Activated CD4-positive, alpha-beta memory T cell treated with anti-CD3 and anti-CD28 coated beads for 36 hours (primary cell): Measurements from ENCODE around the gene ATP10A. TPM values are rescaled to one million over a fixed set of nuclear protein-coding genes. Genes with fewer than 3 reads are reported as not detected.
"Not testable (repeated sequence)": the region's sequence is repeated elsewhere in the genome, so short reads cannot be mapped to it uniquely, and the experiment has no call there.

Experiments used
- CTCF ChIA-PET: fragments of 350-600 bp; sonication (Branson Sonifier 250); formaldehyde crosslinking; loops from one replicate; lab custom pipeline; 2021; ENCODE audit warnings: antibody characterized with exemption, inconsistent platforms; lab: Charles Lee
- POLR2A ChIA-PET: fragments of 350-600 bp; sonication (Branson Sonifier 250); formaldehyde crosslinking; loops from one replicate; lab custom pipeline; 2021; ENCODE audit warnings: antibody characterized with exemption; lab: Charles Lee
- DNase-seq: peaks from one replicate; pipeline ENCODE4 v3.0.0-alpha.2; 2020
- H3K27ac Mint-ChIP-seq: one replicate; pipeline ENCODE4 v1.8.0; 2021; ENCODE audit warnings: mixed read lengths
- H3K27me3 Mint-ChIP-seq: one replicate; pipeline ENCODE4 v1.8.0; 2021; ENCODE audit warnings: mixed read lengths
- H3K36me3 Mint-ChIP-seq: one replicate; pipeline ENCODE4 v1.8.0; 2021; ENCODE audit warnings: mixed read lengths
- H3K4me1 Mint-ChIP-seq: one replicate; pipeline ENCODE4 v1.8.0; 2021; ENCODE audit warnings: low read depth, mixed read lengths
- H3K4me3 Mint-ChIP-seq: one replicate; pipeline ENCODE4 v1.8.0; 2021; ENCODE audit warnings: mild to moderate bottlenecking, mixed read lengths
- H3K9me3 Mint-ChIP-seq: one replicate; pipeline ENCODE4 v1.8.0; 2021; ENCODE audit warnings: mixed read lengths
- intact Hi-C: fragments of 100-400 bp; cut with micrococcal nuclease; formaldehyde crosslinking; loops from one replicate; pipeline ENCODE4 v1.15.1; 2023
- total RNA-seq, 2 experiments: library from RNA; stranded (reverse); gene quantifications; one replicate each; pipeline ENCODE4 v1.2.3, GENCODE V29; 2021

ATP10A gene
- total RNA-seq, 2 experiments from 2014 or later = 15.9 to 17.2 TPM

DNA sequence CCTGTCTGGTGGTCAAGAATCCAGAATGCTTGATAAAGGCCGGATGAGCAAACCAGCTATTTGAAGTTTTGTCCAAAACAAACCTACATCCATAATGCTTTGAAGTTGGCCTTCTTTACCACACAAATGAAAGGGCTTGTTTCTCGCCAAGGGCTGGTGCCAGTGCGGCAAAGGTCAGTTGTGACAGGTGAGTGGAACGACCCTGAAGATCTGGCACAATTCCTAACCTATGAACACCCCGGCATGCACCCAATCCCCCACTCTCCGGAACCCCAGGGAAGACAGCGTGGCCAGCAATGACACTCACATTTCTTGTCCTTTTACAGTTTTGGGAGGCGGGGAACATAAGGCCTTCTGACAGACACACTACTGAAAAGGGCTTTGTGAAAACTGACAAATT lies 90.6 kb downstream of the ATP10A start:
- no peak overlapping the region for H3K27ac Mint-ChIP-seq
- H3K4me1 Mint-ChIP-seq = peaks cover 7% of the 10 kb centered on the region
- ChIA-PET POLR2A (no interaction called here), CTCF (no interaction called here)
- DNase-seq = no peak
- no peaks in the 10 kb centered on the region for H3K9me3 Mint-ChIP-seq
- intact Hi-C loops = no loop called here
- no peaks in the 10 kb centered on the region for H3K36me3 Mint-ChIP-seq
- no peaks in the 10 kb centered on the region for H3K27me3 Mint-ChIP-seq
- H3K4me3 Mint-ChIP-seq = no peak overlapping the region

DNA sequence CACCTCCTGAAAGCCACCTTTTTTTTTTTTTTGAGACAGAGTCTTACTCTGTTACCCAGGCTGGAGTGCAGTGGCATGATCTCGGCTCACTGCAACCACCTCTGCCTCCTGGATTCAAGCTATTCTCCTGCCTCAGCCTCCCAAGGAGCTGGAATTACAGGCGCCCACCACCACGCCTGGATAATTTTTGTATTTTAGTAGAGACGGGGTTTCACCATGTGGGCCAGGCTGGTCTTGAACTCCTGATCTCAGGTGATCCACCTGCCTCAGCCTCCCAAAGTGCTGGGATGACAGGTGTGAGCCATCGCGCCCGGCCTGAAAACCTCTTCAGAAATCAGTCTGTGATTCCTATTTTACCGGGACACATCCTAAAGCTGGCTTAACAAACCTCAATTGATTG lies 91.4 kb downstream of the ATP10A start:
- H3K27ac Mint-ChIP-seq, H3K36me3 Mint-ChIP-seq, POLR2A ChIA-PET, H3K9me3 Mint-ChIP-seq, H3K4me1 Mint-ChIP-seq, H3K27me3 Mint-ChIP-seq, H3K4me3 Mint-ChIP-seq, intact Hi-C loops, DNase-seq: not testable (repeated sequence)
- CTCF ChIA-PET = interaction anchor here (0.6 kb wide), 1 partner anchor 190 kb away, joined by 3 read pairs; no protein-coding TSS in a partner anchor

DNA sequence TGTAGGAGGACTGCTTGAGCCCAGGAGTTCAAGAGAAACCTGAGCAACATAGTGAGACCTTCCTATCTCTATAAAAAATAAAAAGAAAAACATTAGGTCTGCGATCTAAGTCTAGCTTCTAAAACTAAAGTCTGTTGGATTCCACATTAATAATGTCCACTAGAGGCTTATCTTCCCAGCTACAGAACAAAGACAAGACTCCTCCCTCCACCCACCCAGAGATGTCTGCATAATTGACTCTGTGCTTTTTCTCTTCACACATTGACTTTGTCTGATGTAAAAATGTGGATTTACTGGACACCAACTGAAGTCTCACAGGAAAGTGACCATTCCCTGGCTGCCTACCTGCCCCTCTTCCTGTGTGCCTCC lies 91.8 kb downstream of the ATP10A start:
- no peak overlapping the region for H3K4me3 Mint-ChIP-seq
- CTCF ChIA-PET = no interaction called here
- intact Hi-C loops = no loop called here
- H3K36me3 Mint-ChIP-seq = peaks cover 3% of the 10 kb centered on the region
- POLR2A ChIA-PET = no interaction called here
- no peak overlapping the region for H3K27ac Mint-ChIP-seq
- peaks cover 7% of the 10 kb centered on the region for H3K4me1 Mint-ChIP-seq
- no peaks in the 10 kb centered on the region for H3K27me3 Mint-ChIP-seq
- no peaks in the 10 kb centered on the region for H3K9me3 Mint-ChIP-seq
- DNase-seq = no peak

DNA sequence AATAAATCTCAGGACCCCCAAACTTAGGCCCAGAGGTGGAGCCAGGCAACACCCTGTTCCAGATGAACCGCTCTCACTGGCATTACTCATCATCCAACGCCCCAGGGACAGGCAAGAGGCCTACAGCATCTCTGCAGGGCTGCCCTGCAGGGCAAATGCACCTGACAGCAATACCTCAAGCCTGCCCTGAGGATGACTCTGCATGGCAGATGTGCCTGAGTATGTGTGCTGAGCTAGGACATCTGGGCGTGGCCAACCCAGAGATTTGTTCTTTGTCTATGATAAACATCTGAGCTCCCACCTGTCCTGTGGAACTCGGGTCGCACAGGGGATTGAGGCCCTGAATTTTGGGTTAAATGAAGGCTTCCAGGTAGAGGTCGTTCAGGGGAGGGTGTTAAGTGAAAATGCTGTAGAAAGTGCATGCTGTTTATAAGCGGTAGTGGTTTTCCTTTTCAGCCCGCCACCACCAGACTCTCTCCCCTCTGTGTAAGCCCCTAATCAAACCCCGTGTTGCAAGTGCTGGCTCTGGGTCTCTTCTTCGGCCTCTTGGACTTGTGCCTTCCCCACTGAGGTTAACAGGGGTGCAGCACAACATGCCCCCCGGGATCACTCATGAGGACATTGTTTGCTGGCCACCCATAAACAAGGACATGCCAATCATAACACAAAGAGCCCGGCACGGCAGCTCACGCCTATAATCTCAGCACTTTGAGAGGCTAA lies 92.3 kb downstream of the ATP10A start:
- intact Hi-C loops = no loop called here
- peaks cover 4% of the 10 kb centered on the region for H3K4me1 Mint-ChIP-seq
- no peaks in the 10 kb centered on the region for H3K9me3 Mint-ChIP-seq
- DNase-seq = no peak
- ChIA-PET POLR2A (no interaction called here), CTCF (no interaction called here)
- no peak overlapping the region for H3K27ac Mint-ChIP-seq
- H3K36me3 Mint-ChIP-seq = peaks cover 8% of the 10 kb centered on the region
- H3K27me3 Mint-ChIP-seq = no peaks in the 10 kb centered on the region
- no peak overlapping the region for H3K4me3 Mint-ChIP-seq

DNA sequence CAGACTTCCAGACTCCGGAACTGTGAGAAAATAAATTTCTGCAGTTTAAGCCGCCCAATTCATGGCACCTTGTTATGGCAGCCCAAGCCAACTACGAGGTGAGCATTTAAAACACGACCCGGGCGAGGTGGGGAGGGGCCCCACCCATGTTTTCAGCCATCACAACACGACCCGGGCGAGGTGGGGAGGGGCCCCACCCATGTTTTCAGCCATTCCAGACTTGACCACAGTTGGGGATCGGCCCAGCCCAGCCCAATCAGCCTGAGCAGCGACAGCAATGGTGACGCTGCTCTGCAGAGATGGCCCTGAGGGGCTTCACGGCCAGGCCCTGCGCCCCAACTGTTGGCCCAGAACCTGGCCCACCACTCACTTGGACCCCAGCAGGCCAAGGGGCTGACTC lies 93.1 kb downstream of the ATP10A start:
- Mint-ChIP-seq H3K4me3 (no peak overlapping the region), H3K27me3 (no peaks in the 10 kb centered on the region), H3K27ac (no peak overlapping the region), H3K4me1 (no peaks in the 10 kb centered on the region), H3K36me3 (peaks cover 16% of the 10 kb centered on the region), H3K9me3 (no peaks in the 10 kb centered on the region)
- no peak for DNase-seq
- CTCF ChIA-PET = no interaction called here
- intact Hi-C loops = no loop called here
- POLR2A ChIA-PET = no interaction called here

DNA sequence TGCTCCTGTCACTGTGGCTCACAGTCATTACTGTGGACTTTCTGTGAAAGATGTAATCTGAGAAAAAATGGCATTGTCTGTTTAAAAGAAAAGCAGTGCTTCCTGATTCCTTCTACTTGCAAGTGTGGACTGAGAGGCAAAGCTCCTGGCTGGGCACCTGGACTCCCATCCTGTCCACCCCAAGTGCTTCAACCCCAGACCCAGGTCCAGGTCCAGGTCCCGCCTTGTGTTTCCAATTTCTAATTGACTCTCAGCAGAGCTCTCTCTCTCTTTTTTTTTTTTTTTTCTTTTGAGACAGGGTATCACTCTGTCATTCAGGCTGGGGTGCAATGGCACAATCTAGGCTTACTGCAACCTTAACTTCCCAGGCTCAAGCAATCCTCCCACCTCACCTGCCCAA lies 94.9 kb downstream of the ATP10A start:
- no peaks in the 10 kb centered on the region for H3K27me3 Mint-ChIP-seq
- ChIA-PET CTCF (no interaction called here), POLR2A (no interaction called here)
- no peaks in the 10 kb centered on the region for H3K4me1 Mint-ChIP-seq
- intact Hi-C loops = no loop called here
- no peak overlapping the region for H3K27ac Mint-ChIP-seq
- H3K4me3 Mint-ChIP-seq = no peak overlapping the region
- H3K36me3 Mint-ChIP-seq = peaks cover 24% of the 10 kb centered on the region
- DNase-seq = no peak
- no peaks in the 10 kb centered on the region for H3K9me3 Mint-ChIP-seq

DNA sequence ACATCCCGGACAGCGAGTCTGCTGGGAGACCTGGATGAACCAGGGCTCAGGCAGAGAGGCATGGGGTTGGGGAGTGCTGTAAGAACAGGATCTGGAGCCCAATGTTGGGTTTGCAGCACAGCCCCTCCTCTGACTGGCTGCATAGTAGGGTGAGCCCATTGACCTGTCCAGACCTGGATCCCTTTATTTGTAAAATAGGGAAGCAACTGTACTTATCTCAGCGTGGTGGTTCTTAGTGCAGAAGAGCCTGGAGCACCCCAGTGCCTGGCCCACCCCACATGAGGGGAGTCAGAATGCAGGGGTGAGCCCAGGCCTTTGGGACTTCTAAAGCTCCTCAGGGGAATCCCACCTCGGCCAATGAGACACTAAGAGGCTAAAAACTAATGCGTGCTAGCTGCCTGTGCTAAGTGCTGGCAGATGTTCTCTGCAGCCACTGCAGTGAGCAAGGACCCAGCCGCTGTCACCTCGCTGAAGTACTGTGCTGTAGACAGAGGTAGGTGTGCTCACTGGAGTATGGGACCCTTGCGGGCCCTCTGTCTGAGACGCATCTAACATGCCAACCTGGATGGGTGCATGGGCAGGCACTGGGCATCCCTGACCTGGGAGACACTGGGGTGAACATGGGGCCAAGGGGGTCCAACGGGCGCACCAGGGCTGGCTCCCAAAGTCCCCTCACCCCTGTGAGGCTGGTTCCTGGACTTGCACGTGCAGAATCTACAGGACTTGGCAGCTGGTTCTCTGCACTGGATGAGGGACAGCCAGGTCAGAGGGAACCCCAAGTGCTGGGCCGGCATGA lies 95.6 kb downstream of the ATP10A start:
- Mint-ChIP-seq H3K27me3 (no peaks in the 10 kb centered on the region), H3K4me3 (no peak overlapping the region), H3K9me3 (no peaks in the 10 kb centered on the region), H3K4me1 (no peaks in the 10 kb centered on the region), H3K27ac (no peak overlapping the region), H3K36me3 (peaks cover 24% of the 10 kb centered on the region)
- CTCF ChIA-PET = no interaction called here
- intact Hi-C loops = no loop called here
- POLR2A ChIA-PET = no interaction called here
- no peak for DNase-seq

DNA sequence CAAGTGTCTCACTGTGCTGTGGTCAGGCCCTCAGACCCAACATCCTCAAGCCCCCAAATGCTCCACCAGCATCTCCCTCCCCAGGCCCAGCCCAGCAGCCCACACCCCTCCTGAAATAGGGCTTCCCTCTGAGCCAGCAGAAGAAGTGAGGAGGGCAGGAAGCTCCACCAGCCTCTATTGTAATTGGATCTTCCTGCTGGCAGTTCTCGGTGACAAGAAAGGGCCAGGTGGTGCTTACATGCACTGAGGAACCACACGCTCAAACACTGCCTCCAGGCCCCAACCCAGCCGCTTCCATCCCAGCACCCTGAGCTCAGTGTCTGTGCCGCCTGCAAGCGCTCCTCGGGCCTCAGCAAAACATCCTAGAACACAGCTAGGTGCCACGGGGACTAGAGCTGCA lies 96.7 kb downstream of the ATP10A start:
- no peaks in the 10 kb centered on the region for H3K9me3 Mint-ChIP-seq
- H3K4me1 Mint-ChIP-seq = peaks cover 2% of the 10 kb centered on the region
- no peaks in the 10 kb centered on the region for H3K27me3 Mint-ChIP-seq
- H3K36me3 Mint-ChIP-seq = peaks cover 24% of the 10 kb centered on the region
- no peak overlapping the region for H3K4me3 Mint-ChIP-seq
- ChIA-PET POLR2A (no interaction called here), CTCF (no interaction called here)
- intact Hi-C loops = no loop called here
- no peak overlapping the region for H3K27ac Mint-ChIP-seq
- DNase-seq = no peak

DNA sequence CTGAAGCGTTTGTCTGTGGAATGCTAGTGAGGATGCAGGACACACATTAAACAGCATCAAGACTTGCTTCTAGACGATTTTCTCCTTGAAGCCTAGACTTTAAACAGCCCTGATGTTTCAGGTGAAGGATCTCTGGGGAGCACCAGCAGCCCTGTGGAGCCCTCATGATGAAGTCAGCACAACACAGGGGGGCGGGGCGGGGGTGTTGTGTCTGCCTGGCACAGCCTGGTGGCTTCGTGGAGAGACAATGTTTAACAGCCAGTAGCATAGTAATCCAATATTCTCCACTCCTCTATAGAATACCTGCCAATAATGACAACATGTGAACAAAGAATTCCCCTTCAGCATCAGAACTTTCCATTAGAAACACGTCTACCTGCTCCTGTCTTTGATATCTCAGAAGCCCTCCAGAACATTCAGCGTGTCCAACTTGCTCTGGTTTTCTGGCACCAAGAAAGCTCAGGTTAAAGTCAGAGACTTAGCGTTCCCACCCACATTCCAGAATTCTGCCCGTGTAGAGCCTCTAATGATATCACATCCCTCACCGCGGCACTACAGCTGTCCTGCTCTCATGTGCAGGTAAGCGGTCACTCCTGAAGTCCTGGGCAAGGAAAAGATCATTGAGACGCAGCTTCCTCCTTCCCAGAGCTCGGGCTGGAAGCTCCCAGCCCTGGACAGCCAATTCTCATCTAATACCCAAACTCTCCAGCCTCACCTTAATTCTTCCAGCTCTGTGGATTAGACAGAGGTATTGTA lies 98.0 kb downstream of the ATP10A start:
- DNase-seq = no peak
- intact Hi-C loops = no loop called here
- H3K9me3 Mint-ChIP-seq = no peaks in the 10 kb centered on the region
- H3K4me1 Mint-ChIP-seq = peaks cover 6% of the 10 kb centered on the region
- H3K4me3 Mint-ChIP-seq = no peak overlapping the region
- no peaks in the 10 kb centered on the region for H3K27me3 Mint-ChIP-seq
- H3K36me3 Mint-ChIP-seq = peaks cover 24% of the 10 kb centered on the region
- CTCF ChIA-PET = no interaction called here
- POLR2A ChIA-PET = no interaction called here
- H3K27ac Mint-ChIP-seq = no peak overlapping the region

DNA sequence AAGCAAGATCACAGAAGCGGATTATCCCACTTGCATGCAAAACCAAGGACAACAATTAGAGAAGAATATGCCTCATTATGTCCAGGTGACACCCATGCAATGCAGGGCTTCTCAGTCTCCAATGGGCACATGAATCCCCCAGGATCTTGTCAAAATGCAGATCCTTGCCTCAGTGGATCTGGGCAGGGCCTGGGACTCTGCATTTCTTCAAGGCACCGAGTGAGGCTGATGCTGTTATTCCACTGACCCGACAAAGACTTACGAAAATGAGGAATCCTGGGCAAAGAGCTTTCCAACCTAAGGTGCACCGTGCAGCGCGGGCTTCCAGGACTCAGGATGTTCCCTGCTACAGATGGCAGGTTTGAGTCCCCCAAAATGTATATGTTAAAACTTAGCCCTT lies 99.2 kb downstream of the ATP10A start:
- ChIA-PET POLR2A (no interaction called here), CTCF (interaction anchor here (0.6 kb wide), 1 partner anchor 635 kb away, joined by 3 read pairs; no protein-coding TSS in a partner anchor)
- Mint-ChIP-seq H3K27me3 (no peaks in the 10 kb centered on the region), H3K9me3 (no peaks in the 10 kb centered on the region), H3K4me3 (no peak overlapping the region), H3K36me3 (peaks cover 24% of the 10 kb centered on the region), H3K27ac (no peak overlapping the region), H3K4me1 (peaks cover 6% of the 10 kb centered on the region)
- DNase-seq = no peak
- intact Hi-C loops = no loop called here

DNA sequence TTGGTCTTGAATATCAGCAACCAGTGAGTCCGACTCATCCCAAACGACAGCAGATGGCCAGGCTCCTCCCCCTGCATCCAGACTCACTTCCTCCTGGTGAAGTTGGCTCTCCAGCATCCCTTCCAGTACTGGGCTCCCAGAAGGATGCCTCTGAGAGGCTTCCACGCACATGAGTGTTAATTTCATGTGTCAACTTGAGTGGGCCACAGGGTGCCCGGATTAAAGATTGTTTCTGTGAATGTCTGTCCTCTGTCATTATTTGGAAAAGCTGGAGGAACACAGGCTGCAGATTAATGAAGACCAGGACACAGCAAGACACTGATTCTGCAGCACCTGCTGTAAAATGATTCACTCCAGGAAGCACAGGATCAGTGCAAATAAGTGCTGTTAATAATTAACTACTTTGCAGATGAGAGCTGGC lies 99.8 kb downstream of the ATP10A start:
- no peak overlapping the region for H3K4me3 Mint-ChIP-seq
- ChIA-PET CTCF (no interaction called here), POLR2A (no interaction called here)
- no peak for DNase-seq
- H3K27ac Mint-ChIP-seq = no peak overlapping the region
- peaks cover 24% of the 10 kb centered on the region for H3K36me3 Mint-ChIP-seq
- no peaks in the 10 kb centered on the region for H3K9me3 Mint-ChIP-seq
- intact Hi-C loops = no loop called here
- no peaks in the 10 kb centered on the region for H3K27me3 Mint-ChIP-seq
- H3K4me1 Mint-ChIP-seq = peaks cover 6% of the 10 kb centered on the region

DNA sequence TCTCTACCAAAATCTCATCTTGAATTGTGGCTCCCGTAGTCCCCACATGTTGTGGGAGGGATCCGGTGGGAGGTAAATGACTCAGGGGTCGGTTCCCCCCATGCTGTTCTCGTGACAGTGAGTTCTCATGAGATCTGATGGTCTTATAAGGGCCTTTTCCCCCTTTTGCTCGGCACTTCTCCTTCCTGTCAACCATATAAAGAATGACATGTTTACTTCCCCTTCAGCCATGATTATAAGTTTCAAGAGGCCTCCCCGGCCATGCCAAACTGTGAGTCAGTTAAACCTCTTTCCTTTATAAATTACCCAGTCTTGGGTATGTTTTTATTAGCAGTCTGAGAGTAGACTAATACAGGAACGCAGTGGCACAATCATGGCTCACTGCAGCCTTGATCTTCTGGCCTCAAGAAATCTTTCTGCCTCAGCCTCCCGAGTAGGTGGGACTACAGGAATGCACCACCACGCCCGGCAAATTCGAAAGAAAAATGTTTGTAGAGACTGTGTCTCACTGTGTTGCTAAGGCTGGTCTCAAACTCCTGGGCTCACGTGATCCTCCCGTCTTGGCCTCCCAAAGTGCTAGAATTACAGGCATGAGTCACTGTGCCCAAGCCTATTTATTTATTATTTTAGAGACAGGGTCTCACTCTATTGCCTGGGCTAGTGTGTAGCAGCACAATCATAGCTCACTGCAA lies 101.0 kb downstream of the ATP10A start:
- no peak overlapping the region for H3K27ac Mint-ChIP-seq
- ChIA-PET CTCF (no interaction called here), POLR2A (no interaction called here)
- no peaks in the 10 kb centered on the region for H3K9me3 Mint-ChIP-seq
- DNase-seq = no peak
- no peak overlapping the region for H3K4me3 Mint-ChIP-seq
- H3K4me1 Mint-ChIP-seq = peaks cover 6% of the 10 kb centered on the region
- H3K27me3 Mint-ChIP-seq = no peaks in the 10 kb centered on the region
- peaks cover 24% of the 10 kb centered on the region for H3K36me3 Mint-ChIP-seq
- intact Hi-C loops = no loop called here
